GM18508 (cell line): ENCODE results near the gene DKC1.

Source experiments
- ATAC-seq: cut with Tn5 transposase; IDR thresholded peaks from one replicate; pipeline ENCODE4 v1.9.1; 2021; ENCODE audit warnings: moderate number of reproducible peaks; ENCODE audit not compliant: insufficient read depth, unreplicated experiment

The DKC1 gene

GRCh38 chrX:154762537-154763296, at the start of gene DKC1:
Gene DKC1, plus strand, starts transcription at chrX:154762864. Its CDS starts 102 bp downstream, at chrX:154762966.
- peak; percentile 77 for ATAC-seq

GRCh38 chrX:154714925-154715324, 47.7 kb upstream of the DKC1 start:
- ATAC-seq, result peak; percentile 48

GRCh38 chrX:154715825-154716224, 46.8 kb upstream of the DKC1 start:
- ATAC-seq, result no peak

- ATAC-seq, result no peak
Observed at GRCh38 chrX:154717824-154718223, 44.8 kb upstream of the DKC1 start.

GRCh38 chrX:154718616-154719015, 44.0 kb upstream of the DKC1 start:
- no peak for ATAC-seq

GRCh38 chrX:154719132-154719675, 43.5 kb upstream of the DKC1 start:
- ATAC-seq, result no peak

GRCh38 chrX:154720067-154720466, 42.6 kb upstream of the DKC1 start:
- ATAC-seq, result no peak

GRCh38 chrX:154721155-154721554, 41.5 kb upstream of the DKC1 start:
- ATAC-seq, result no peak

GRCh38 chrX:154724993-154725756, 37.5 kb upstream of the DKC1 start:
- ATAC-seq, result no peak

- no peak for ATAC-seq
Observed at GRCh38 chrX:154727418-154727817, 35.2 kb upstream of the DKC1 start.

- no peak for ATAC-seq
Observed at GRCh38 chrX:154727871-154728270, 34.8 kb upstream of the DKC1 start.

GRCh38 chrX:154728431-154729190, 34.1 kb upstream of the DKC1 start:
- ATAC-seq, result no peak

GRCh38 chrX:154729439-154729838, 33.2 kb upstream of the DKC1 start:
- no peak for ATAC-seq

- no peak for ATAC-seq
Observed at GRCh38 chrX:154730253-154730891, 32.3 kb upstream of the DKC1 start.

- ATAC-seq, result no peak
Observed at GRCh38 chrX:154731184-154731583, 31.5 kb upstream of the DKC1 start.

- ATAC-seq, result no peak
Observed at GRCh38 chrX:154731881-154732280, 30.8 kb upstream of the DKC1 start.

GRCh38 chrX:154732421-154733065, 30.1 kb upstream of the DKC1 start:
- no peak for ATAC-seq

GRCh38 chrX:154733066-154733425, 29.6 kb upstream of the DKC1 start:
- no peak for ATAC-seq

- ATAC-seq, result no peak
Observed at GRCh38 chrX:154734061-154734781, 28.4 kb upstream of the DKC1 start.
